ENCODE measurements around the gene PRPF40B. TPM values are rescaled to one million over a fixed set of nuclear protein-coding genes. Genes with fewer than 3 reads are reported as not detected.

PRPF40B gene
- total RNA-seq: 6.6 and 7.2 TPM in 2 replicates

GRCh38 chr12:49623142-49623904 is at the start of gene PRPF40B:
PRPF40B (plus strand) TSS chr12:49623561; CDS start chr12:49623591, 30 bp downstream.

GRCh38 chr12:49605539-49605938 is 17.8 kb upstream of the PRPF40B start, which contains the start of gene FAM186B:
FAM186B (minus strand) TSS chr12:49605639; CDS start chr12:49605477, 162 bp downstream.

Other genes with a start within 250 kb of the PRPF40B start
- 0.08 and 0.26 TPM in 2 replicates for gene KCNH3, start 84.5 kb upstream of the PRPF40B start, total RNA-seq
- gene MCRS1, start 55.4 kb upstream of the PRPF40B start, total RNA-seq: 54.7 and 68.9 TPM in 2 replicates
- under 0.01 and 0.32 TPM in 2 replicates for gene FAM186B, start 17.9 kb upstream of the PRPF40B start, total RNA-seq
- gene FMNL3, start 83.8 kb downstream of the PRPF40B start, total RNA-seq: 13.2 and 35.4 TPM in 2 replicates
- gene TMBIM6, start 118.0 kb downstream of the PRPF40B start, total RNA-seq: 327 and 420 TPM in 2 replicates
- 19.5 and 28.3 TPM in 2 replicates for gene NCKAP5L, start 204.9 kb downstream of the PRPF40B start, total RNA-seq
- 2.6 and 4.2 TPM in 2 replicates for gene BCDIN3D, start 219.5 kb downstream of the PRPF40B start, total RNA-seq

Data from epithelial cell of alveolus of lung (primary cell).